HepG2 (cell line): ENCODE data around the gene ZPBP. TPM values are rescaled to one million over a fixed set of nuclear protein-coding genes. Genes with fewer than 3 reads are reported as not detected.

Source experiments
- ATAC-seq: fragments of 200-7000 bp; cut with Tn5 transposase; 3 replicates; pipeline ENCODE4 v1.9.1; 2020; ENCODE audit warnings: mild to moderate bottlenecking, moderate library complexity
- BruUV-seq: library from RNA; stranded (reverse); fragments of 400-500 nt; replicated peaks from 2 replicates; lab custom pipeline; 2021; lab: Mats Ljungman, UMichigan
- CTCF ChIA-PET: fragments of 300-600 bp; formaldehyde crosslinking; extraction: SDS; loops from one replicate; lab custom pipeline; 2021; ENCODE audit warnings: low total read pairs, inconsistent platforms, low intra/inter-chr PET ratio; lab: Yijun Ruan, JAX
- POLR2A ChIA-PET: fragments of 350-600 bp; sonication (Branson Sonifier 250); formaldehyde crosslinking; loops from one replicate; lab custom pipeline; 2020; ENCODE audit warnings: antibody characterized with exemption, inconsistent platforms; lab: Yijun Ruan, JAX
- DNase-seq: peaks from one replicate; pipeline ENCODE4 v3.0.0-alpha.2; 2015; ENCODE audit warnings: low spot score
- FAIRE-seq: peaks from 3 replicates; lab custom pipeline; 2011; peaks lifted over from hg19 to GRCh38; lab: Jason Lieb, UNC
- H2AFZ ChIP-seq: one replicate; pipeline ENCODE4 v1.6.1; 2011; ENCODE audit warnings: low read length, inconsistent platforms
- H3K27ac ChIP-seq: fragments of 300-600 bp; 3 replicates; pipeline ENCODE4 v1.8.0; 2011; ENCODE audit warnings: mixed run types, mild to moderate bottlenecking, mixed read lengths, low read length, inconsistent platforms; ENCODE audit not compliant: insufficient read depth; ENCODE audit errors: extremely low read length
- H3K27me3 ChIP-seq, 2 experiments: fragments of 200-600 bp in 1 of 2; 2 replicates in 1 of 2; 3 replicates in 1 of 2; pipeline versions ENCODE4 v1.6.0 to v1.8.0; 2011; ENCODE audit warnings: low read length in 2 of 2, mild to moderate bottlenecking in 2 of 2, moderate library complexity in 2 of 2, inconsistent platforms in 1 of 2; ENCODE audit not compliant: insufficient read depth in 2 of 2, control insufficient read depth in 1 of 2
- H3K36me3 ChIP-seq, 2 experiments: fragments of 200-600 bp in 1 of 2; replicated peaks in 1 of 2; 2 replicates in 1 of 2; 3 replicates in 1 of 2; pipeline versions ENCODE4 v1.5.1 to v1.8.0; 2011; ENCODE audit warnings: low read length in 2 of 2, inconsistent platforms in 1 of 2; ENCODE audit not compliant: insufficient read depth in 2 of 2, control insufficient read depth in 1 of 2
- H3K4me1 ChIP-seq: 2 replicates; pipeline ENCODE4 v1.5.1; 2012; ENCODE audit warnings: low read length, inconsistent platforms; ENCODE audit not compliant: insufficient read depth
- H3K4me2 ChIP-seq: 2 replicates; pipeline ENCODE4 v1.6.0; 2011; ENCODE audit warnings: low read depth, low read length, inconsistent platforms
- H3K4me3 ChIP-seq, 3 experiments: fragments of 200-600 bp in 1 of 3; sonication (generic), shearing (Covaris generic) in 1 of 3; replicated peaks in 1 of 3; 2 replicates each; pipeline ENCODE4 v1.5.1; 2011 to 2016; ENCODE audit warnings: low read length in 3 of 3, inconsistent platforms in 2 of 3, low read depth in 2 of 3, mild to moderate bottlenecking in 2 of 3, control low read depth in 1 of 3, mixed read lengths in 1 of 3; ENCODE audit not compliant: insufficient read depth in 1 of 3
- H3K79me2 ChIP-seq: one replicate; pipeline ENCODE4 v1.6.1; 2011; ENCODE audit warnings: low read length, inconsistent platforms; ENCODE audit not compliant: insufficient read depth
- H3K9ac ChIP-seq: 2 replicates; pipeline ENCODE4 v1.6.0; 2011; ENCODE audit warnings: mild to moderate bottlenecking, low read depth, low read length, inconsistent platforms; ENCODE audit not compliant: insufficient read depth
- H3K9me3 ChIP-seq: 2 replicates; pipeline ENCODE4 v1.5.1; 2012; ENCODE audit warnings: mild to moderate bottlenecking, low read length
- H4K20me1 ChIP-seq: 2 replicates; pipeline ENCODE4 v1.6.0; 2011; ENCODE audit warnings: inconsistent platforms, mild to moderate bottlenecking, low read length, moderate library complexity; ENCODE audit not compliant: insufficient read depth
- MAFF ChIP-seq: IDR thresholded peaks from 2 replicates; pipeline ENCODE4 v1.6.1; 2011; ENCODE audit warnings: low read depth, low read length, improper control_type of control experiment
- PAWR ChIP-seq: sonication (generic); formaldehyde crosslinking; IDR thresholded peaks from 2 replicates; pipeline ENCODE4 v1.4.0; 2020; ENCODE audit warnings: missing genetic modification reagents, mild to moderate bottlenecking, borderline replicate concordance
- SMARCE1 ChIP-seq: fragments of 450-650 bp; IDR thresholded peaks from 2 replicates; pipeline ENCODE4 v1.6.1; 2017; ENCODE audit warnings: borderline replicate concordance
- SRSF9 ChIP-seq: fragments of 200-400 bp; formaldehyde crosslinking; IDR thresholded peaks from 2 replicates; pipeline ENCODE4 v1.6.1; 2018; ENCODE audit warnings: borderline replicate concordance, mild to moderate bottlenecking, low read depth, low read length; ENCODE audit not compliant: insufficient read depth, poor library complexity, severe bottlenecking
- ZNF232 ChIP-seq: sonication (generic); formaldehyde crosslinking; IDR thresholded peaks from 2 replicates; pipeline ENCODE4 v1.4.0; 2020; ENCODE audit warnings: missing genetic modification reagents, borderline replicate concordance
- ZNF235 ChIP-seq: sonication (generic); formaldehyde crosslinking; IDR thresholded peaks from 2 replicates; pipeline ENCODE4 v1.8.1; 2023; ENCODE audit warnings: mild to moderate bottlenecking, missing genetic modification reagents, borderline replicate concordance
- WGBS: methylation state at CpG from one replicate; pipeline ENCODE4 v1.1.6; 2017; ENCODE audit warnings: low lambda C conversion rate; 5-methylcytosine and 5-hydroxymethylcytosine counted together
- in situ Hi-C: cut with HindIII; loops from 2 replicates; pipeline ENCODE4 v1.10.0; 2017; ENCODE audit warnings: low pct_unique_long_range_greater_than_20kb; ENCODE audit not compliant: extremely low pct_ligation_motif_present
- intact Hi-C: fragments of 100-400 bp; cut with micrococcal nuclease; formaldehyde crosslinking; loops from one replicate; pipeline ENCODE4 v1.10.0; 2022; ENCODE audit not compliant: unreplicated experiment
- polyA plus RNA-seq, 8 experiments: library from polyadenylated mRNA; depleted of rRNA in 3 of 8; stranded (reverse) in 7 of 8; unstranded in 1 of 8; fragments of >200 nt; fragmentation: Illumina TruSeq in 4 of 8; extraction: Trizol in 4 of 8; gene quantifications; 2 replicates each; pipeline versions ENCODE4 v1.2.1 to v1.2.3, GENCODE V29; 2011 to 2016; ENCODE audit warnings: low read depth in 4 of 8, missing spikeins in 1 of 8, mixed read lengths in 1 of 8; ENCODE audit not compliant: insufficient read depth in 1 of 8
- total RNA-seq, 5 experiments: library from RNA; depleted of rRNA; stranded (reverse); fragments of >200 nt; fragmentation: Illumina TruSeq; extraction: Trizol; gene quantifications; 2 replicates each; pipeline ENCODE4 v1.2.3, GENCODE V29; 2016; ENCODE audit warnings: low read depth in 1 of 5
- TF ChIP-seq, protein P1 (sequence below): sonication (generic); formaldehyde crosslinking; IDR thresholded peaks from 2 replicates; pipeline ENCODE4 v1.4.0; 2020; ENCODE audit warnings: missing genetic modification reagents, borderline replicate concordance
- TF ChIP-seq, protein P2 (sequence below): sonication (generic); formaldehyde crosslinking; IDR thresholded peaks from 2 replicates; pipeline ENCODE4 v1.8.0; 2022; ENCODE audit warnings: low read depth, missing genetic modification reagents

Gene ZPBP
- total and polyA plus RNA-seq, 2 of the 13 experiments (the other 11 are each of a cell fraction or from before 2014, with no cell fraction given) = not detected

DNA sequence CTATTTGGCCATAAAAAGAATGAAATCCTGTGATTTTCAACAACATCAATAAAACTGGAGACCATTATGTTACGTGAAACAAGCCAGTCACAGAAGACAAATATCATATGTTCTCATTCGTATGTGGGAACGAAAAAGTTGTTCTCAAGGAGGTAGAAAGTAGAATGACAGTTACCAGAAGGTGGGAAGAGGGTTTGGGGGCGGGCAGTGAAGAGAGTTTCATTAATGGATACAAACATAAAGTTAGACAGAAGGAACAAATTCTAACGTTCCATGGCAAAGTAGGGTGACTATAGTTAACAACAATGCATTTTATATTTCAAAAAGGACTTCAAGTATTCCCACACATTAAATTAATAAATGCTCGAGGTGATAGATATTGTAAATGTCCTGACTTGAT, 97.4 kb downstream of the ZPBP start:
- FAIRE-seq (no peak), DNase-seq (no peak)
- H3K4me1 ChIP-seq = no peaks in the 10 kb centered on the region
- ChIA-PET POLR2A (no interaction called here), CTCF (no interaction called here)
- H3K36me3 ChIP-seq = no peaks in the 10 kb centered on the region
- in situ Hi-C loops (no loop called here), intact Hi-C loops (no loop called here)
- no peak overlapping the region for H3K9ac ChIP-seq
- H3K4me2 ChIP-seq = no peak overlapping the region
- no peaks in the 10 kb centered on the region for H3K9me3 ChIP-seq
- no peaks in the 10 kb centered on the region for H3K79me2 ChIP-seq
- BruUV-seq = no TSS peak
- TF ChIP-seq SMARCE1 = no peak
- no peak for TF ChIP-seq ZNF235 (CRISPR knock-in tag)
- no peak for TF ChIP-seq ZNF232 (CRISPR knock-in tag)
- TF ChIP-seq, protein P1, sequence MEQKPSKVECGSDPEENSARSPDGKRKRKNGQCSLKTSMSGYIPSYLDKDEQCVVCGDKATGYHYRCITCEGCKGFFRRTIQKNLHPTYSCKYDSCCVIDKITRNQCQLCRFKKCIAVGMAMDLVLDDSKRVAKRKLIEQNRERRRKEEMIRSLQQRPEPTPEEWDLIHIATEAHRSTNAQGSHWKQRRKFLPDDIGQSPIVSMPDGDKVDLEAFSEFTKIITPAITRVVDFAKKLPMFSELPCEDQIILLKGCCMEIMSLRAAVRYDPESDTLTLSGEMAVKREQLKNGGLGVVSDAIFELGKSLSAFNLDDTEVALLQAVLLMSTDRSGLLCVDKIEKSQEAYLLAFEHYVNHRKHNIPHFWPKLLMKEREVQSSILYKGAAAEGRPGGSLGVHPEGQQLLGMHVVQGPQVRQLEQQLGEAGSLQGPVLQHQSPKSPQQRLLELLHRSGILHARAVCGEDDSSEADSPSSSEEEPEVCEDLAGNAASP (CRISPR knock-in tag) = no peak
- no peak for TF ChIP-seq PAWR
- TF ChIP-seq, protein P2, sequence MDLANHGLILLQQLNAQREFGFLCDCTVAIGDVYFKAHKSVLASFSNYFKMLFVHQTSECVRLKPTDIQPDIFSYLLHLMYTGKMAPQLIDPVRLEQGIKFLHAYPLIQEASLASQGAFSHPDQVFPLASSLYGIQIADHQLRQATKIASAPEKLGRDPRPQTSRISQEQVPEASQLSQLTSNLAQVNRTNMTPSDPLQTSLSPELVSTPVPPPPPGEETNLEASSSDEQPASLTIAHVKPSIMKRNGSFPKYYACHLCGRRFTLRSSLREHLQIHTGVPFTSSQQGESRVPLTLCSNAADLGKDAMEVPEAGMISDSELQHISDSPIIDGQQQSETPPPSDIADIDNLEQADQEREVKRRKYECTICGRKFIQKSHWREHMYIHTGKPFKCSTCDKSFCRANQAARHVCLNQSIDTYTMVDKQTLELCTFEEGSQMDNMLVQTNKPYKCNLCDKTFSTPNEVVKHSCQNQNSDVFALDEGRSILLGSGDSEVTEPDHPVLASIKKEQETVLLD (CRISPR knock-in tag) = no peak
- no peak for TF ChIP-seq SRSF9
- no peak for TF ChIP-seq MAFF
- TF ChIP-seq, all 625 proteins: peak for 0
- Histone ChIP-seq H3K4me3 (no peak overlapping the region), H3K27me3 (no peaks in the 10 kb centered on the region), H4K20me1 (no peaks in the 10 kb centered on the region), H2AFZ (no peak overlapping the region), H3K27ac (no peak overlapping the region)
- no peak for ATAC-seq
- WGBS = 2% methylated on average over 6 of the region's 6 CpGs
